ENCODE measurements around the gene CYTH3.

- TF ChIP-seq CTCF (IDR thresholded peaks at IDR 0.05) (no peak), POLR2A (IDR thresholded peaks at IDR 0.05) (no peak)
Observed at GRCh38 chr7:6268023-6268900, 4.2 kb downstream of the CYTH3 start.
